HepG2 (cell line): ENCODE data around the gene S100A13. TPM values are rescaled to one million over a fixed set of nuclear protein-coding genes. Genes with fewer than 3 reads are reported as not detected.

Experiments
- ATAC-seq: fragments of 200-7000 bp; cut with Tn5 transposase; 3 replicates; pipeline ENCODE4 v1.9.1; 2020; ENCODE audit warnings: mild to moderate bottlenecking, moderate library complexity
- BruUV-seq: library from RNA; stranded (reverse); fragments of 400-500 nt; replicated peaks from 2 replicates; lab custom pipeline; 2021; lab: Mats Ljungman, UMichigan
- CTCF ChIA-PET: fragments of 300-600 bp; formaldehyde crosslinking; extraction: SDS; loops from one replicate; lab custom pipeline; 2021; ENCODE audit warnings: low total read pairs, inconsistent platforms, low intra/inter-chr PET ratio; lab: Yijun Ruan, JAX
- POLR2A ChIA-PET: fragments of 350-600 bp; sonication (Branson Sonifier 250); formaldehyde crosslinking; loops from one replicate; lab custom pipeline; 2020; ENCODE audit warnings: antibody characterized with exemption, inconsistent platforms; lab: Yijun Ruan, JAX
- DNase-seq: peaks from one replicate; pipeline ENCODE4 v3.0.0-alpha.2; 2015; ENCODE audit warnings: low spot score
- FAIRE-seq: peaks from 3 replicates; lab custom pipeline; 2011; peaks lifted over from hg19 to GRCh38; lab: Jason Lieb, UNC
- H2AFZ ChIP-seq: one replicate; pipeline ENCODE4 v1.6.1; 2011; ENCODE audit warnings: low read length, inconsistent platforms
- H3K27ac ChIP-seq: fragments of 300-600 bp; 3 replicates; pipeline ENCODE4 v1.8.0; 2011; ENCODE audit warnings: mixed run types, mild to moderate bottlenecking, mixed read lengths, low read length, inconsistent platforms; ENCODE audit not compliant: insufficient read depth; ENCODE audit errors: extremely low read length
- H3K27me3 ChIP-seq, 2 experiments: fragments of 200-600 bp in 1 of 2; 2 replicates in 1 of 2; 3 replicates in 1 of 2; pipeline versions ENCODE4 v1.6.0 to v1.8.0; 2011; ENCODE audit warnings: low read length in 2 of 2, mild to moderate bottlenecking in 2 of 2, moderate library complexity in 2 of 2, inconsistent platforms in 1 of 2; ENCODE audit not compliant: insufficient read depth in 2 of 2, control insufficient read depth in 1 of 2
- H3K36me3 ChIP-seq, 2 experiments: fragments of 200-600 bp in 1 of 2; replicated peaks in 1 of 2; 2 replicates in 1 of 2; 3 replicates in 1 of 2; pipeline versions ENCODE4 v1.5.1 to v1.8.0; 2011; ENCODE audit warnings: low read length in 2 of 2, inconsistent platforms in 1 of 2; ENCODE audit not compliant: insufficient read depth in 2 of 2, control insufficient read depth in 1 of 2
- H3K4me1 ChIP-seq: 2 replicates; pipeline ENCODE4 v1.5.1; 2012; ENCODE audit warnings: low read length, inconsistent platforms; ENCODE audit not compliant: insufficient read depth
- H3K4me2 ChIP-seq: 2 replicates; pipeline ENCODE4 v1.6.0; 2011; ENCODE audit warnings: low read depth, low read length, inconsistent platforms
- H3K4me3 ChIP-seq, 3 experiments: fragments of 200-600 bp in 1 of 3; sonication (generic), shearing (Covaris generic) in 1 of 3; replicated peaks in 1 of 3; 2 replicates each; pipeline ENCODE4 v1.5.1; 2011 to 2016; ENCODE audit warnings: low read length in 3 of 3, inconsistent platforms in 2 of 3, low read depth in 2 of 3, mild to moderate bottlenecking in 2 of 3, control low read depth in 1 of 3, mixed read lengths in 1 of 3; ENCODE audit not compliant: insufficient read depth in 1 of 3
- H3K79me2 ChIP-seq: one replicate; pipeline ENCODE4 v1.6.1; 2011; ENCODE audit warnings: low read length, inconsistent platforms; ENCODE audit not compliant: insufficient read depth
- H3K9ac ChIP-seq: 2 replicates; pipeline ENCODE4 v1.6.0; 2011; ENCODE audit warnings: mild to moderate bottlenecking, low read depth, low read length, inconsistent platforms; ENCODE audit not compliant: insufficient read depth
- H3K9me3 ChIP-seq: 2 replicates; pipeline ENCODE4 v1.5.1; 2012; ENCODE audit warnings: mild to moderate bottlenecking, low read length
- H4K20me1 ChIP-seq: 2 replicates; pipeline ENCODE4 v1.6.0; 2011; ENCODE audit warnings: inconsistent platforms, mild to moderate bottlenecking, low read length, moderate library complexity; ENCODE audit not compliant: insufficient read depth
- HNF4A ChIP-seq: sonication (generic); formaldehyde crosslinking; IDR thresholded peaks from 2 replicates; pipeline ENCODE4 v1.4.0; 2020; ENCODE audit warnings: missing genetic modification reagents
- HOXA3 ChIP-seq: sonication (generic); formaldehyde crosslinking; IDR thresholded peaks from 2 replicates; pipeline ENCODE4 v1.5.0; 2020; ENCODE audit warnings: missing genetic modification reagents
- KLF12 ChIP-seq: sonication (generic); formaldehyde crosslinking; IDR thresholded peaks from 2 replicates; pipeline ENCODE4 v1.4.0; 2020; ENCODE audit warnings: missing genetic modification reagents, borderline replicate concordance
- MEIS2 ChIP-seq: sonication (generic); formaldehyde crosslinking; IDR thresholded peaks from 2 replicates; pipeline ENCODE4 v1.9.0; 2021; ENCODE audit warnings: mild to moderate bottlenecking, missing genetic modification reagents
- NFYB ChIP-seq: sonication (generic); formaldehyde crosslinking; IDR thresholded peaks from 2 replicates; pipeline ENCODE4 v1.4.0; 2020; ENCODE audit warnings: missing genetic modification reagents
- ZFP37 ChIP-seq: sonication (generic); formaldehyde crosslinking; IDR thresholded peaks from 2 replicates; pipeline ENCODE4 v1.4.0; 2020; ENCODE audit warnings: missing genetic modification reagents, borderline replicate concordance
- ZNF264 ChIP-seq: sonication (generic); formaldehyde crosslinking; IDR thresholded peaks from 2 replicates; pipeline ENCODE4 v1.4.0; 2020; ENCODE audit warnings: missing genetic modification reagents
- ZNF333 ChIP-seq: sonication (generic); formaldehyde crosslinking; IDR thresholded peaks from 2 replicates; pipeline ENCODE4 v1.4.0; 2020; ENCODE audit warnings: mild to moderate bottlenecking, missing genetic modification reagents, borderline replicate concordance
- WGBS: methylation state at CpG from one replicate; pipeline ENCODE4 v1.1.6; 2017; ENCODE audit warnings: low lambda C conversion rate; 5-methylcytosine and 5-hydroxymethylcytosine counted together
- in situ Hi-C: cut with HindIII; loops from 2 replicates; pipeline ENCODE4 v1.10.0; 2017; ENCODE audit warnings: low pct_unique_long_range_greater_than_20kb; ENCODE audit not compliant: extremely low pct_ligation_motif_present
- intact Hi-C: fragments of 100-400 bp; cut with micrococcal nuclease; formaldehyde crosslinking; loops from one replicate; pipeline ENCODE4 v1.10.0; 2022; ENCODE audit not compliant: unreplicated experiment
- polyA plus RNA-seq, 8 experiments: library from polyadenylated mRNA; depleted of rRNA in 3 of 8; stranded (reverse) in 7 of 8; unstranded in 1 of 8; fragments of >200 nt; fragmentation: Illumina TruSeq in 4 of 8; extraction: Trizol in 4 of 8; gene quantifications; 2 replicates each; pipeline versions ENCODE4 v1.2.1 to v1.2.3, GENCODE V29; 2011 to 2016; ENCODE audit warnings: low read depth in 4 of 8, missing spikeins in 1 of 8, mixed read lengths in 1 of 8; ENCODE audit not compliant: insufficient read depth in 1 of 8
- total RNA-seq, 5 experiments: library from RNA; depleted of rRNA; stranded (reverse); fragments of >200 nt; fragmentation: Illumina TruSeq; extraction: Trizol; gene quantifications; 2 replicates each; pipeline ENCODE4 v1.2.3, GENCODE V29; 2016; ENCODE audit warnings: low read depth in 1 of 5
- TF ChIP-seq, protein P1 (sequence below): sonication (generic); formaldehyde crosslinking; conservative IDR thresholded peaks from 2 replicates; pipeline ENCODE4 v1.8.1; 2023; ENCODE audit warnings: missing genetic modification reagents
- TF ChIP-seq, protein P2 (sequence below): sonication (generic); formaldehyde crosslinking; IDR thresholded peaks from 2 replicates; pipeline ENCODE4 v1.5.0; 2020; ENCODE audit warnings: missing genetic modification reagents, mild to moderate bottlenecking, borderline replicate concordance
- TF ChIP-seq, protein P3 (sequence below): sonication (generic); formaldehyde crosslinking; IDR thresholded peaks from 2 replicates; pipeline ENCODE4 v1.4.0; 2020; ENCODE audit warnings: mild to moderate bottlenecking, missing genetic modification reagents

Gene S100A13
- total and polyA plus RNA-seq, 2 of the 13 experiments (the other 11 are each of a cell fraction or from before 2014, with no cell fraction given) = 89.5 to 172 TPM

DNA sequence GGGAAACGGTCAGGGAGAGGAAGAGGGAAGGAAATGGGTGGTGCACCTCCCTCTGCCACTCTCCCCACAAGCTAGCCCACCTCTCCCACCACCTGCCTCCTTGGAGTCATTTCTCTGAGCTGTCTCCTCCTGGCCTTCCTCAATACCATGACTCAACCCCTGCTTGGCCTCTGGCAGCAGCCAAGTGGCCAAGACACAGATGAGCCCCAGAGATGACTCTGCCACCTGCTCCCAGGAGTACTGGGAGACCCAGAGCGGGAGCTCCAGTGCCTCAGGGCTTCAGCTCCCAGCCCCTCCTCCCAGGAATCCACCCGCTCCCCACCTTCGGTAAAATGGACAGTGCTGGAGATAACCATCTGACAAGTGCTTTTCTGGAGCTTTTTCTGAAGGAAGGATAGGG, 17.0 kb downstream of the S100A13 start:
- Histone ChIP-seq H3K9ac (peak overlapping the region; percentile 32; the same call in 1 of the 2 replicates), H2AFZ (no peak overlapping the region), H3K36me3 (no peaks in the 10 kb centered on the region; a peak in 1 of 5 replicates), H3K27me3 (no peaks in the 10 kb centered on the region; a peak in 1 of 5 replicates), H3K4me2 (peak overlapping the region; percentile 98), H3K4me1 (peaks cover 75% of the 10 kb centered on the region), H3K9me3 (no peaks in the 10 kb centered on the region), H3K79me2 (peaks cover 13% of the 10 kb centered on the region), H3K4me3 (no peak overlapping the region), H4K20me1 (no peaks in the 10 kb centered on the region), H3K27ac (peak overlapping the region; percentile 99)
- in situ Hi-C loops (no loop called here), intact Hi-C loops (no loop called here)
- BruUV-seq = no TSS peak
- ChIA-PET POLR2A (interaction anchor here (0.9 to 12.2 kb wide), 3 partner anchors 15 to 42 kb away, joined by 5 to 390 read pairs (median 63); partner anchors contain the start of genes CHTOP, S100A1 and S100A13), CTCF (no interaction called here)
- WGBS = 48% methylated on average over 4 of the region's 4 CpGs
- TF ChIP-seq, protein P1, sequence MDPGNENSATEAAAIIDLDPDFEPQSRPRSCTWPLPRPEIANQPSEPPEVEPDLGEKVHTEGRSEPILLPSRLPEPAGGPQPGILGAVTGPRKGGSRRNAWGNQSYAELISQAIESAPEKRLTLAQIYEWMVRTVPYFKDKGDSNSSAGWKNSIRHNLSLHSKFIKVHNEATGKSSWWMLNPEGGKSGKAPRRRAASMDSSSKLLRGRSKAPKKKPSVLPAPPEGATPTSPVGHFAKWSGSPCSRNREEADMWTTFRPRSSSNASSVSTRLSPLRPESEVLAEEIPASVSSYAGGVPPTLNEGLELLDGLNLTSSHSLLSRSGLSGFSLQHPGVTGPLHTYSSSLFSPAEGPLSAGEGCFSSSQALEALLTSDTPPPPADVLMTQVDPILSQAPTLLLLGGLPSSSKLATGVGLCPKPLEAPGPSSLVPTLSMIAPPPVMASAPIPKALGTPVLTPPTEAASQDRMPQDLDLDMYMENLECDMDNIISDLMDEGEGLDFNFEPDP = 0 out of 2 replicates have a peak, but pooled peaks have one; percentile 53
- TF ChIP-seq ZNF333 (CRISPR knock-in tag) = no peak
- TF ChIP-seq, protein P2, sequence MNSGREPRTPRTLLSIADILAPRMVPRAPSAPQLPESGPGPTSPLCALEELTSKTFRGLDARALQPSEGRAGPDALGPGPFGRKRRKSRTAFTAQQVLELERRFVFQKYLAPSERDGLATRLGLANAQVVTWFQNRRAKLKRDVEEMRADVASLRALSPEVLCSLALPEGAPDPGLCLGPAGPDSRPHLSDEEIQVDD = 0 out of 2 replicates have a peak, but pooled peaks have one; percentile 19
- DNase-seq (no peak), FAIRE-seq (no peak), ATAC-seq (no peak)

DNA sequence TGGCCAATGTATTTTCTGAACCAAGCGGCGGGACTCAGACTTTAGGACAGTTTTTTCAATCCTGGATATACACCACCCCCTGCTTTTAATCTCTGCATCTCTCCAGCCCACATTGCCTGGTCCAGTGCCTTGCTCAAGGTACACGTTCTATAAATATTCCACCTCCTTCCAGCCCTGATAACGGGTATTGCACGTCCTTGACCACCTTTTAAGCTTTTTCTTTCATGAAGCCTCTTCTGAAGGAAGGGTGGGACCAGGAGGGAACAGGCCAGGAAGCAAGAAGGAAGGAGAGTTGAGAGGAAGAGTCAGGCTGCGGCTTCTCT, 17.8 kb downstream of the S100A13 start:
- H3K4me1 ChIP-seq = peaks cover 67% of the 10 kb centered on the region
- H3K4me2 ChIP-seq = peak overlapping the region; percentile 98
- DNase-seq = no peak
- CTCF ChIA-PET = no interaction called here
- no peaks in the 10 kb centered on the region; a peak in 1 of 5 replicates for H3K36me3 ChIP-seq
- peak overlapping the region; percentile 62 to 83 (median 64) for H3K4me3 ChIP-seq
- no peaks in the 10 kb centered on the region for H4K20me1 ChIP-seq
- ATAC-seq = peak; percentile 12
- peak overlapping the region; percentile 87 for H3K9ac ChIP-seq
- no peak for FAIRE-seq
- intact Hi-C loops (loop anchor here (2.0 kb wide), 1 partner anchor 17 kb away; the partner anchor contains the start of gene S100A13), in situ Hi-C loops (no loop called here)
- BruUV-seq = no TSS peak
- WGBS = 0% methylated on average over 6 of the region's 6 CpGs
- H2AFZ ChIP-seq = no peak overlapping the region
- H3K27me3 ChIP-seq = no peaks in the 10 kb centered on the region; a peak in 1 of 5 replicates
- H3K9me3 ChIP-seq = no peaks in the 10 kb centered on the region
- peak overlapping the region; percentile 99 for H3K27ac ChIP-seq
- H3K79me2 ChIP-seq = peaks cover 13% of the 10 kb centered on the region
- POLR2A ChIA-PET = interaction anchor here (0.7 to 12.2 kb wide), 7 partner anchors 15 to 167 kb away, joined by 3 to 390 read pairs (median 7); partner anchors contain the start of genes CHTOP, S100A1, S100A13 and S100A4
- TF ChIP-seq ZFP37 (CRISPR knock-in tag) = 0 out of 2 replicates have a peak, but pooled peaks have one; percentile 9
- TF ChIP-seq ZNF264 (CRISPR knock-in tag) = 0 out of 2 replicates have a peak, but pooled peaks have one; percentile 24
- TF ChIP-seq, protein P3, sequence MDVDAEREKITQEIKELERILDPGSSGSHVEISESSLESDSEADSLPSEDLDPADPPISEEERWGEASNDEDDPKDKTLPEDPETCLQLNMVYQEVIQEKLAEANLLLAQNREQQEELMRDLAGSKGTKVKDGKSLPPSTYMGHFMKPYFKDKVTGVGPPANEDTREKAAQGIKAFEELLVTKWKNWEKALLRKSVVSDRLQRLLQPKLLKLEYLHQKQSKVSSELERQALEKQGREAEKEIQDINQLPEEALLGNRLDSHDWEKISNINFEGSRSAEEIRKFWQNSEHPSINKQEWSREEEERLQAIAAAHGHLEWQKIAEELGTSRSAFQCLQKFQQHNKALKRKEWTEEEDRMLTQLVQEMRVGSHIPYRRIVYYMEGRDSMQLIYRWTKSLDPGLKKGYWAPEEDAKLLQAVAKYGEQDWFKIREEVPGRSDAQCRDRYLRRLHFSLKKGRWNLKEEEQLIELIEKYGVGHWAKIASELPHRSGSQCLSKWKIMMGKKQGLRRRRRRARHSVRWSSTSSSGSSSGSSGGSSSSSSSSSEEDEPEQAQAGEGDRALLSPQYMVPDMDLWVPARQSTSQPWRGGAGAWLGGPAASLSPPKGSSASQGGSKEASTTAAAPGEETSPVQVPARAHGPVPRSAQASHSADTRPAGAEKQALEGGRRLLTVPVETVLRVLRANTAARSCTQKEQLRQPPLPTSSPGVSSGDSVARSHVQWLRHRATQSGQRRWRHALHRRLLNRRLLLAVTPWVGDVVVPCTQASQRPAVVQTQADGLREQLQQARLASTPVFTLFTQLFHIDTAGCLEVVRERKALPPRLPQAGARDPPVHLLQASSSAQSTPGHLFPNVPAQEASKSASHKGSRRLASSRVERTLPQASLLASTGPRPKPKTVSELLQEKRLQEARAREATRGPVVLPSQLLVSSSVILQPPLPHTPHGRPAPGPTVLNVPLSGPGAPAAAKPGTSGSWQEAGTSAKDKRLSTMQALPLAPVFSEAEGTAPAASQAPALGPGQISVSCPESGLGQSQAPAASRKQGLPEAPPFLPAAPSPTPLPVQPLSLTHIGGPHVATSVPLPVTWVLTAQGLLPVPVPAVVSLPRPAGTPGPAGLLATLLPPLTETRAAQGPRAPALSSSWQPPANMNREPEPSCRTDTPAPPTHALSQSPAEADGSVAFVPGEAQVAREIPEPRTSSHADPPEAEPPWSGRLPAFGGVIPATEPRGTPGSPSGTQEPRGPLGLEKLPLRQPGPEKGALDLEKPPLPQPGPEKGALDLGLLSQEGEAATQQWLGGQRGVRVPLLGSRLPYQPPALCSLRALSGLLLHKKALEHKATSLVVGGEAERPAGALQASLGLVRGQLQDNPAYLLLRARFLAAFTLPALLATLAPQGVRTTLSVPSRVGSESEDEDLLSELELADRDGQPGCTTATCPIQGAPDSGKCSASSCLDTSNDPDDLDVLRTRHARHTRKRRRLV = peak; percentile 30; the same call in 1 of the 2 replicates
- peak; percentile 14 for TF ChIP-seq MEIS2
- TF ChIP-seq HNF4A (CRISPR knock-in tag) = peak; percentile 13; the same call in 1 of the 2 replicates
- TF ChIP-seq HOXA3 (CRISPR knock-in tag) = 0 out of 2 replicates have a peak, but pooled peaks have one; percentile 10
- 0 out of 2 replicates have a peak, but pooled peaks have one; percentile 15 for TF ChIP-seq KLF12 (CRISPR knock-in tag)
- no peak for TF ChIP-seq NFYB
